Common myeloid progenitor, CD34-positive (primary cell): Measurements from ENCODE around the gene ACOXL.
A peak's percentile ranks its signal among the peaks of the same experiment; 100 is the strongest.

ENCODE experiments used
- CTCF ChIA-PET: fragments of 350-600 bp; sonication (Branson Sonifier 250); formaldehyde crosslinking; loops from one replicate; lab custom pipeline; 2021; ENCODE audit warnings: antibody characterized with exemption; lab: Charles Lee
- POLR2A ChIA-PET: fragments of 350-600 bp; sonication (Branson Sonifier 250); formaldehyde crosslinking; loops from one replicate; lab custom pipeline; 2021; ENCODE audit warnings: antibody characterized with exemption; lab: Charles Lee
- DNase-seq, 3 donors: peaks; one replicate each; pipeline versions ENCODE4 v3.0.0 to v3.0.0-alpha.2; 2013
- H3K27ac ChIP-seq, 2 experiments: 1 replicate in 1 of 2; 2 replicates in 1 of 2; pipeline ENCODE4 v1.7.0; 2013; ENCODE audit warnings: inconsistent platforms in 2 of 2, low read length in 2 of 2, mild to moderate bottlenecking in 2 of 2, low read depth in 1 of 2, moderate library complexity in 1 of 2; ENCODE audit not compliant: severe bottlenecking in 2 of 2, insufficient read depth in 1 of 2, poor library complexity in 1 of 2
- H3K27me3 ChIP-seq, 5 experiments: replicated peaks in 2 of 5; 1 replicate in 3 of 5; 2 replicates in 2 of 5; pipeline versions ENCODE4 v1.6.1 to v1.7.0; 2013; ENCODE audit warnings: low read length in 4 of 5, mild to moderate bottlenecking in 2 of 5, moderate library complexity in 2 of 5, inconsistent platforms in 1 of 5; ENCODE audit not compliant: insufficient read depth in 5 of 5, control insufficient read depth in 4 of 5
- H3K36me3 ChIP-seq, 4 experiments: 1 replicate in 2 of 4; 2 replicates in 2 of 4; pipeline versions ENCODE4 v1.6.1 to v1.7.0; 2013; ENCODE audit warnings: low read length in 3 of 4, control low read depth in 1 of 4, mild to moderate bottlenecking in 1 of 4; ENCODE audit not compliant: control insufficient read depth in 4 of 4, insufficient read depth in 4 of 4
- H3K4me1 ChIP-seq, 4 experiments: 1 replicate in 3 of 4; 2 replicates in 1 of 4; pipeline versions ENCODE4 v1.6.1 to v1.7.1; 2013; ENCODE audit warnings: low read length in 3 of 4, mild to moderate bottlenecking in 3 of 4, control low read depth in 1 of 4, inconsistent platforms in 1 of 4, moderate library complexity in 1 of 4; ENCODE audit not compliant: control insufficient read depth in 4 of 4, insufficient read depth in 4 of 4; ENCODE audit errors: control extremely low read depth in 1 of 4
- H3K4me3 ChIP-seq, 7 experiments: 1 replicate in 4 of 7; 2 replicates in 3 of 7; pipeline versions ENCODE4 v1.5.1 to v1.7.0; 2013; ENCODE audit warnings: mild to moderate bottlenecking in 7 of 7, low read length in 6 of 7, moderate library complexity in 6 of 7, inconsistent platforms in 2 of 7, low read depth in 2 of 7, control low read depth in 1 of 7; ENCODE audit not compliant: insufficient read depth in 4 of 7, control insufficient read depth in 1 of 7; ENCODE audit errors: extremely low read depth in 1 of 7
- H3K9me3 ChIP-seq, 5 experiments: 1 replicate in 4 of 5; 2 replicates in 1 of 5; pipeline versions ENCODE4 v1.6.1 to v1.7.1; 2013; ENCODE audit warnings: low read length in 4 of 5, mild to moderate bottlenecking in 2 of 5, inconsistent platforms in 1 of 5, low read depth in 1 of 5, moderate library complexity in 1 of 5; ENCODE audit not compliant: control insufficient read depth in 4 of 5, insufficient read depth in 2 of 5; ENCODE audit errors: control extremely low read depth in 1 of 5
- WGBS: methylation state at CpG from one replicate; pipeline ENCODE4 v1.1.5; 2013; ENCODE audit not compliant: insufficient coverage; 5-methylcytosine and 5-hydroxymethylcytosine counted together

ACOXL gene

DNA sequence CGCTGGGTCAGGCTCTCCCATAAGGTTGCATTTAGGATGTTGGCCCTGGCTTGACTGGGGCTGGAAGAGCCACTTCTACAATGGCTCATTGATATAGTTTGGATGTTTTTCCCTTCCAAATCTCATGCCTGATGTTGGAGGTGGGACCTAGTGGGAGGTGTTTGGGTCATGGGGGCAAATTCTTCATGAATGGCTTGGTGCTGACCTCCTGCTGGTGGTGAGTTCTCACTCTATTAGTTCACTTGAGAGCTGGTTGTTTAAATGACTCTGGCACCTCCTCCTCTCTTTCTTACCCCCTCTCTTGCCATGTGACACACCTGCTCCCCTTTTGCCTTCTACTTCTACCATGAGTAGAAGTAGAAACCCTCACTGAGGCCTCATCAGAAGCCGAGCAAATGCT lies 20.5 kb downstream of the ACOXL start:
- DNase-seq = no peak
- ChIA-PET POLR2A (no interaction called here), CTCF (interaction anchor here (1.0 kb wide), 1 partner anchor 74 kb away, joined by 3 read pairs; no protein-coding TSS in a partner anchor)
- Histone ChIP-seq H3K4me3 (no peak overlapping the region), H3K4me1 (peaks cover 3 to 11% (median 9%) of the 10 kb centered on the region in 4 experiments), H3K27me3 (no peaks in the 10 kb centered on the region), H3K9me3 (no peaks in the 10 kb centered on the region), H3K36me3 (no peaks in the 10 kb centered on the region), H3K27ac (no peak overlapping the region)
- WGBS = 100% methylated on average over 1 of the region's 2 CpGs

DNA sequence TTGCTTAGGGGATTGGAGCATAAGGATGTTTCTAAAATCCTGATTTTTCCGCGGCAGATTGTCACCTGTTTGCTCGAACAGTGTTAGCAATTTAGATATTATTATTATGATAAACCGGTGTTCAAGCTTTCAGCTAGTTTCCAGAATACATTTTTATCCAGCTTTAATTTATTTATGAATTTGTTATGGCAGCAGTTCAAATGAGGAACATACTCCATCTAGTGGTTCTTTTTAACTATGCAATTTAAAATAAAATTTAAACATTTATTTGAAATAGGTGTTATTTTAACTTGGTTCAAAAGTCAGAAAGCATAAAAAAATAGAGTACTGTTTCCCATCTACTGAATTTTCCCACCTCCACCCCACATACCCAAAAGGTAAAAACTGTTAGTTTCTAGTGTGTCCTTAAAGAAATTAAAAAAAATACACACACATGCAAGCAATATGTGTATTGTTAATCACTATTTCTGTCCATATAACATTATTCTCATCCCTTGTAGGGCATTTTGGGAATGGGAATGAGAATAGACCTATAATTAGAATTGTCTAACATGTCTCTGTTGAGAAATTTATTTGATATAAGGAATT lies 23.2 kb downstream of the ACOXL start:
- POLR2A ChIA-PET = interaction anchor here (1.2 kb wide), 1 partner anchor 76 kb away, joined by 3 read pairs; no protein-coding TSS in a partner anchor
- peak; percentile 14 to 41 (median 40) for DNase-seq

DNA sequence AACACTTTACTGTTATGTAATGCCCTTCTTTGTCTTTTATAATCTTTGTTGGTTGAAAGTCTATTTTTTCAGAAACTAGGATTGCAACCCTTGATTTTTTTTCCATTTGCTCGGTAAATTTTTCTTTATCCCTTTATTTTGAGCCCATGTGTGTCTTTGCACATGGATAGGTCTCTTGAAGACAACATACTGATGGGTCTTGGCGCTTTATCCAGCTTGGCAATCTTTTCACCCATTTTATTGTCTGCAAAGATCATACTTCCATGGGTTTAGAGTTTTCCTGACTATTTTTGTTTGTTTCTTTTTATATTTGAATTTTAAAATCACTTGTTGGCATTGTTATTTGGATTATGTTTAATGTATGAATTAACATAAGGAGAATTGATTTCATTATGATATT lies 27.0 kb downstream of the ACOXL start:
- H3K27me3 ChIP-seq = no peaks in the 10 kb centered on the region
- H3K27ac ChIP-seq = no peak overlapping the region
- no peaks in the 10 kb centered on the region for H3K4me1 ChIP-seq
- WGBS = 86% methylated on average over 1 of the region's 2 CpGs
- DNase-seq = peak in 1 of 3 donors; percentile 9
- POLR2A ChIA-PET = no interaction called here
- H3K36me3 ChIP-seq = no peaks in the 10 kb centered on the region
- no peak overlapping the region for H3K4me3 ChIP-seq
- peaks cover 1 to 24% (median 10%) of the 10 kb centered on the region in 5 experiments for H3K9me3 ChIP-seq
- CTCF ChIA-PET = no interaction called here

More for the DNA sequence above, 23.2 kb downstream of the ACOXL start:
- Histone ChIP-seq H3K4me3 (no peak overlapping the region), H3K36me3 (no peaks in the 10 kb centered on the region), H3K27me3 (no peaks in the 10 kb centered on the region), H3K9me3 (peaks cover 0 to 10% (median 7%) of the 10 kb centered on the region in 5 experiments), H3K27ac (no peak overlapping the region), H3K4me1 (no peaks in the 10 kb centered on the region)
- no CpG with 5 or more reads among the region's 4 CpGs for WGBS
- CTCF ChIA-PET = interaction anchor here (0.6 to 3.1 kb wide), 16 partner anchors 9 to 197 kb away, joined by 3 to 17 read pairs (median 4); partner anchors contain the start of gene BUB1

DNA sequence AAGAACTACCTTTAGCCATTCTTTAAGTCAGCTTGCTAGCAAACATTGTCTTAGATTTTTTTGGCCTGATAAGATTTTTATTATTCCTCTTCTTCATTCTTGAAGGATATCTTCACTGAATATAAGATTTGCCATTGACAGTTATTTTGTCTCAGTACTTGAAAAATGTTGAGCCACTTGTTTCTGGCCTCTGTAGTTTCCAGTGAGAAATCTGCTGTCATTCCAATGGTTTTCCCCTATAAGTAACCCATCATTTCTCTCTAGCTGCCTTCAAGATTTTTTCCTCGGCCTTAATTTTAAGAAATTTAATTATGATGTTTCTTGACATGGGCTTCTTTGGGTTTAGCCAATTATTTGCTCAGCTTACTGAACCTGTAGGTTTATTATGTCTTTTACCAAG lies 32.6 kb downstream of the ACOXL start:
- Histone ChIP-seq H3K4me3 (no peak overlapping the region), H3K27me3 (no peaks in the 10 kb centered on the region), H3K4me1 (no peaks in the 10 kb centered on the region), H3K36me3 (no peaks in the 10 kb centered on the region), H3K9me3 (peaks cover 1 to 32% (median 4%) of the 10 kb centered on the region in 5 experiments), H3K27ac (no peak overlapping the region)
- DNase-seq = no peak
- WGBS = no CpG with 5 or more reads among the region's 1 CpG
- ChIA-PET POLR2A (no interaction called here), CTCF (interaction anchor here (1.2 kb wide), 1 partner anchor 9 kb away, joined by 5 read pairs; no protein-coding TSS in a partner anchor)

DNA sequence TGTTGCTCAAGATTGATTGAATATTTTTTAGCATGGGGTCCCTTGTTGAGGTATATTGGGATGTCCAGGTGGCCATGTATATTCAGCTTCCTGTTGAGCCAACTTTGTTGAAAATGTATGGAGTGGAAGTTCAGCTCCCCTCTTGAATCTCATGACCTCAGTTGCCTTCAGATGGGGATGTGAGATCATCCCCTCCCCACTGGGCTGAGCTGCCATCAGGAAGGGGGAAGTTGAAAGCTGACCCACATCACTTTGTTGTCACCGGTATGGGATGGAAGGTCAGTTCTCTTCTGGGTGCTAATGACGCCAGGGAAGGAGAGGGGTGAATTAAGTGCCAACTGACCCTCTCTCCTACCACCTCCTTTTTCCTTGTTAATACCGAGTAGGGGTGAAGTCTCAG lies 33.9 kb downstream of the ACOXL start:
- ChIA-PET POLR2A (no interaction called here), CTCF (no interaction called here)
- Histone ChIP-seq H3K4me1 (peaks cover 0 to 2% (median 0%) of the 10 kb centered on the region in 4 experiments), H3K36me3 (no peaks in the 10 kb centered on the region), H3K27me3 (no peaks in the 10 kb centered on the region), H3K4me3 (no peak overlapping the region), H3K27ac (no peak overlapping the region), H3K9me3 (peaks cover 0 to 23% (median 1%) of the 10 kb centered on the region in 5 experiments)
- WGBS = 100% methylated on average over 1 of the region's 3 CpGs
- no peak for DNase-seq

DNA sequence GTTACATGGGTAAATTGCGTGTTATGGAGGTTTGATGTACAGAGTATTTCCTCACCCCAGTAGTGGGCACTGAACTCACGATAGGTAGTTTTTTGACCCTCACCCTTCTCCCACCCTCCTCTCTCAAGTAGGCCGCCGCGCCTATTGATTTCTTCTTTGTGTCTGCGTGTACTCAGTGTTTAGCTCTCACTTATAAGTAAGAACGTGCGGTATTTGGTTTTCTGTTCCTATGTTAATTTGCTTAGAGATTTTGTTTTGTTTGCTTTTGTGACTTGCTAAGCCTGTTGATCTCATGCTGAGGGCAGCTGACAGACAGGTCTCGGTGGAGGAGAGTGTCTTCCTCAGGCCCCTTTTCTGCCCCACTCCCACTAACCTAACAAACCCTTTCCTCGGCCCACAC lies 36.2 kb downstream of the ACOXL start:
- H3K4me1 ChIP-seq = peaks cover 0 to 2% (median 0%) of the 10 kb centered on the region in 4 experiments
- no CpG with 5 or more reads among the region's 10 CpGs for WGBS
- DNase-seq = no peak
- peaks cover 0 to 16% (median 0%) of the 10 kb centered on the region in 5 experiments for H3K9me3 ChIP-seq
- no peak overlapping the region for H3K27ac ChIP-seq
- CTCF ChIA-PET = no interaction called here
- POLR2A ChIA-PET = no interaction called here
- H3K4me3 ChIP-seq = no peak overlapping the region
- no peaks in the 10 kb centered on the region for H3K27me3 ChIP-seq
- no peaks in the 10 kb centered on the region for H3K36me3 ChIP-seq

DNA sequence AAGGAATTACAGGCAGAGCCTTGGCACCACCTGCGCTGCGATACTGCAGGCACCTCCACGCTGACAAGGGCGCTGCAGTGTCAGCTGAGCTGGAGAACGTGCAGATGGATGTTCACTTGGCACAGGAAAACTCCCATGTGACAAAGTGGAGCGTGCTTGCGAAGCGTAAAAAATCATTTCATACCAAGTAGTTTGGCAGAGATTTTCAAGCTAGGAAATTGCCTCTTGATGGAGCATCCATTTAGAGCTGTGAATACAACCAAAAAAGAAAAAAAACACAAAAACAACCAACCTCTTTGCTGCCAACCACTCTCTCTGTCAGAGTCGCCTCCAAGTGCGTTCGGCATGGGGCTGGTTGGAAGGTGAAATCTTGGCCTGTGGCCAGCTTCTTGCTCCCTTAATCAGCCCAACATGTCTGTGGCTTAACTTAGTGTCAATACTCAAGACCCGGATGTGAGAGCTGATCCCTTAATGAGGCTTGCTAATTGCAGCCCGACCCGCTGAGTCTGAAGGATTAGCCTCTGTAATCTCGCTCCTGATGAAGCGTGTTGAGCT lies 38.1 kb downstream of the ACOXL start:
- ChIA-PET POLR2A (interaction anchor here (0.5 kb wide), 1 partner anchor 291 kb away, joined by 3 read pairs; no protein-coding TSS in a partner anchor), CTCF (no interaction called here)
- peaks cover 0 to 13% (median 0%) of the 10 kb centered on the region in 5 experiments for H3K9me3 ChIP-seq
- no peaks in the 10 kb centered on the region for H3K27me3 ChIP-seq
- DNase-seq = no peak
- 93% methylated on average over 15 of the region's 16 CpGs for WGBS
- no peak overlapping the region for H3K4me3 ChIP-seq
- peaks cover 0 to 2% (median 0%) of the 10 kb centered on the region in 4 experiments for H3K4me1 ChIP-seq
- H3K27ac ChIP-seq = no peak overlapping the region
- H3K36me3 ChIP-seq = no peaks in the 10 kb centered on the region
